Cortex of kidney (tissue), 1 donor: Measurements from ENCODE around the gene KHDRBS2.

ENCODE experiments used
- DNase-seq: peaks from one replicate; lab custom pipeline; 2025; lab: John Stamatoyannopoulos, UW

The KHDRBS2 gene

GRCh38 chr6:62035952-62036351 is 250.1 kb downstream of the KHDRBS2 start:
- no peak for DNase-seq

GRCh38 chr6:62013719-62014118 is 272.3 kb downstream of the KHDRBS2 start:
- DNase-seq: no peak

GRCh38 chr6:62009445-62009844 is 276.6 kb downstream of the KHDRBS2 start:
- no peak for DNase-seq

GRCh38 chr6:61989616-61990015 is 296.4 kb downstream of the KHDRBS2 start:
- DNase-seq: no peak

GRCh38 chr6:61980622-61981021 is 305.4 kb downstream of the KHDRBS2 start:
- no peak for DNase-seq

- DNase-seq: no peak
Measured at GRCh38 chr6:61977947-61978346, 308.1 kb downstream of the KHDRBS2 start.

- no peak for DNase-seq
Measured at GRCh38 chr6:61977099-61977498, 308.9 kb downstream of the KHDRBS2 start.

GRCh38 chr6:61959196-61959595 is 326.8 kb downstream of the KHDRBS2 start:
- no peak for DNase-seq

- DNase-seq: no peak
Measured at GRCh38 chr6:61953851-61954250, 332.2 kb downstream of the KHDRBS2 start.

- DNase-seq: no peak
Measured at GRCh38 chr6:61951586-61951985, 334.4 kb downstream of the KHDRBS2 start.

GRCh38 chr6:61950811-61951210 is 335.2 kb downstream of the KHDRBS2 start:
- DNase-seq: no peak

GRCh38 chr6:61949971-61950370 is 336.1 kb downstream of the KHDRBS2 start:
- no peak for DNase-seq

GRCh38 chr6:61949161-61949560 is 336.9 kb downstream of the KHDRBS2 start:
- no peak for DNase-seq

GRCh38 chr6:61947311-61947947 is 338.6 kb downstream of the KHDRBS2 start:
- DNase-seq: no peak

GRCh38 chr6:61940919-61941318 is 345.1 kb downstream of the KHDRBS2 start:
- DNase-seq: no peak

GRCh38 chr6:61935242-61935846 is 350.7 kb downstream of the KHDRBS2 start:
- DNase-seq: no peak

- DNase-seq: no peak
Measured at GRCh38 chr6:61909486-61909885, 376.5 kb downstream of the KHDRBS2 start.

- DNase-seq: no peak
Measured at GRCh38 chr6:61901748-61902147, 384.3 kb downstream of the KHDRBS2 start.

GRCh38 chr6:61894536-61894935 is 391.5 kb downstream of the KHDRBS2 start:
- no peak for DNase-seq

GRCh38 chr6:61887423-61887822 is 398.6 kb downstream of the KHDRBS2 start:
- no peak for DNase-seq

GRCh38 chr6:61886608-61887259 is 399.3 kb downstream of the KHDRBS2 start:
- DNase-seq: no peak

- no peak for DNase-seq
Measured at GRCh38 chr6:61869632-61870400, 416.2 kb downstream of the KHDRBS2 start.
